HG02623 (cell line): ENCODE measurements around the gene PAPSS2.
"Not testable (repeated sequence)": the region's sequence is repeated elsewhere in the genome, so short reads cannot be mapped to it uniquely, and the experiment has no call there.

Experiments used
- ATAC-seq: cut with Tn5 transposase; IDR thresholded peaks from one replicate; pipeline ENCODE4 v1.9.1; 2021; ENCODE audit warnings: moderate library complexity; ENCODE audit not compliant: unreplicated experiment

Gene PAPSS2

DNA sequence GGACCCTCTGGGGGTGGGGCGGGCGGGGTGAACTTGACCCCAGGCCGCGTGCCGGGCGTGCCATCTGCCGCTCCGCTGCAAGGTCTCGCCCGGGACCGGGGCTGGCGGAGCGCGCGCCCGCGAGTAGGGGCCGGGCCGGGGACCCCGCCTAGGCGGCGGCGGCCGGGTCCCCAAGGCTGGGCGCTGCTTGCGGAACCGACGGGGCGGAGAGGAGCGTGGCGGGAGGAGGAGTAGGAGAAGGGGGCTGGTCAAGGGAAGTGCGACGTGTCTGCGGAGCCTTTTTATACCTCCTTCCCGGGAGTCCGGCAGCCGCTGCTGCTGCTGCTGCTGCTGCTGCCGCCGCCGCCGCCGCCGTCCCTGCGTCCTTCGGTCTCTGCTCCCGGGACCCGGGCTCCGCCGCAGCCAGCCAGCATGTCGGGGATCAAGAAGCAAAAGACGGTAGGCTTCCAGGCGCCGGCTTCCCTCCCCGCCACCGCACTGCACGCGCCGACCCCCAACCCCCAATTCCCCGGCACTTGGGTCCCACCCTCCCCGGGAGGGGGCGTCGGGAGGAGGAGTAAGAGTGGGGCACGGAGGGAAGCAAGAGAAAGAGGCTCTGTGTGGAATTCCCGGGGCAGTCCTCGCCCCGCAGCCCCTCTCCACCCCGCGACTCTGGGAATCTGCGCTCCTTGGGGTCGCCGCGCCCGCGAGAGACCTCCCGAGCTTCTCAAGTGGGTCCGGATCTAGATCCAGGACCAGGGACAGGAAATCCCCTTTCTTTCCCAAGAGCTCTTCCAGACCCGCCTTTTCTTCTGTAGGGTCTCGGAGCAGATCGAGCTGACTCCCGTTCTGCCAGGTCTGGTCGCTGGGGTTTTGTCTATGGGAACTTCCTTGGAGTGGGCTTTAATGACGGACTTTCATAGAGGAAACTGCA, at the start of gene PAPSS2:
PAPSS2 (plus strand) TSS at position 308 of the 913 bp plus-strand sequence; CDS start at position 412, 104 bp downstream.
- no peak for ATAC-seq

- ATAC-seq = not testable (repeated sequence)
These were observed 48.3 kb upstream of the PAPSS2 start for GRCh38 chr10:87611341-87611740.

- ATAC-seq = no peak
These were observed 47.6 kb upstream of the PAPSS2 start for GRCh38 chr10:87612115-87612514.

- no peak for ATAC-seq
These were observed 45.9 kb upstream of the PAPSS2 start for GRCh38 chr10:87613751-87614150.

- no peak for ATAC-seq
These were observed 43.8 kb upstream of the PAPSS2 start for GRCh38 chr10:87615856-87616255.

GRCh38 chr10:87617503-87617902, 42.2 kb upstream of the PAPSS2 start:
- no peak for ATAC-seq

GRCh38 chr10:87618566-87619423, 40.9 kb upstream of the PAPSS2 start:
- no peak for ATAC-seq

DNA sequence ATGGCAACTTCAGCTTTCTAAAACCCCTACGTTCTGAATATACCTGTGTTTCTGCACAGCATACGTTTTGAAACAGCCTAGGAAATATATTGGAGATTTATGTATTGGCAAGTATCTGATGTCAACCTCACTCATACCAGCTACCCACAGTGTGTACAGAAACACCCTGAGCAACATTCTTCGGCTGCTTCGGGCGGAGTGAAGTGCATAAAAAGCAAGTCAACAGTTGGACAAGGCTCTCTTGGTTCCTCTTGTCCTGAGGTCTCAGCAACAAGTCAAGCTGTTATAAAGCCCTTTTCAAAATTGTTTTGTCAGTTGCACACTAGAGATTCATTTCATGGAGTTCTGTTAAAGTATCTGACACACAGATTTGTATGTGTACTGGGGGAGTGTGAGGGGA, 40.0 kb upstream of the PAPSS2 start:
- no peak for ATAC-seq

- ATAC-seq = not testable (repeated sequence)
These were observed 38.2 kb upstream of the PAPSS2 start for GRCh38 chr10:87621440-87621839.

DNA sequence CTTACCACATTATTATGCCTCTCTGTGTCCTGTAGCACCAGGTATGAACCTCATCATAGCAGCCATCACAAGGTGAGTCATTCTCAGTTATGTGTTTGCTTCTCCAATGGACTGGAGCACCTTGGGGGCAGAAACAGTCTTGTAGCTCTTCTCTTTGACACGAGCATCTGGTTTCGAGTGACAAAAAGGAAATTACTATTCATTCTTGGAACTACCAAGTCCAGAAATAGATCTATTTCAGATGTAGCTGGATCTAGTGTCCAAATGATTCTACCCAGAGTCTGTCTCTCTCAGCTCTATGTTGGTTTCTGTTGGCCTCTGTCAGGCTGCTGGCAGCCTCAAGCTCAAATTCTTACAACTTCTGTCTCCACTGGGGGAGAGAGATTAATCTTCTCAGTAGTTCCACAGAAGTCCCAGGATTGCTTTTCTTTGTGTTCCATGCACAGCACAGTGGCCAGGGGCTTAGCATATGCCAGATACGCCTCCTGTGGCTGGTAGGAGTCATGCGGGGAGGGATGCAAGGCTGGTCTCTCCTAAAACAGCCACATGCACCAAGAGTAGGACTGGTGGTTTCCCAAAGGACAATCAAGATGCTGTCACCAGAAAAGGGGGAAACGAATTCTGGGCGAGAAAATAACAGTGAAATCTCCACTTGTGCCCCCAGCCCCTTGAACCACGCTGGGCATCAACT, 37.2 kb upstream of the PAPSS2 start:
- ATAC-seq = no peak

DNA sequence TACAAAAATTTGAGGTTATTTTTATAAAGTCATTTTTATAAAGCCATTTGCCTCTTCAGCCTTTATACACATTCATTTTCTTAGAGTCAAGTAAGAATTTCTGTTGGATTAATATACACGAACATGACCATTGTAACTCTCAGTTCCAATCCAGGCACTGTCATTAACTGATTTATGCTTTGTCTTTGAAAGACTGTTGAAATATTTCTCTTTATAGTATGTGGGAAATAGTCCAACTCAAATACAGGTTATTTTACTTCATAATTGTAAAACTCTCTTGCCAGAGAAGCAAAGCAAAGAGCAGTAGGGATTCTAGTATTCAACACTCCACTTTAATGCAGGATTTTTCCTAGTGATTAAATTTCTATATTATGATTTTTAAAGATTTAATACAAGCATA, 36.5 kb upstream of the PAPSS2 start:
- ATAC-seq = no peak

- ATAC-seq = no peak
These were observed 34.0 kb upstream of the PAPSS2 start for GRCh38 chr10:87625661-87626060.

DNA sequence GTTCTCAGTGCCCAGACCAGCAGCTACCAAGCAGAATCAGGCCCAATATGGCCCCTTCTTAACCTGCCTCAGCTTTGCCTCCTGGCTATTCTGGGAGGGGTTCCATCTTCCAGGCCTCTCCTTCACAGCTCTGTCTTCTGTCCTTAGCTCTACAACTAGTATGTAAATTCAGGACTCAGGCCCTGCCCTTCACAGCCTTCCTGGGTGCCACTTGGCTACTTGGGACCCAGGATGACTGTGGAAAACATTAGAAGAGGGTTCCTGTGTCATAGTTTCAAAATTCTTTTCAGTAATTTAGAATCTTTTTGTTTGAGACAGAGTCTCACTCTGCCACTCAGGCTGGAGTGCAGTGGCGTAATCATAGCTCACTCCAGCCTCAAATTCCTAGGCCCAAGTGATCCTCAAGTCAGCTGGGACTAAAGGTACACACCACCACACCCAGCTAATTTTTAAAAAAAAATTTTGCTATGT, 33.2 kb upstream of the PAPSS2 start:
- no peak for ATAC-seq

GRCh38 chr10:87630171-87630570, 29.5 kb upstream of the PAPSS2 start:
- ATAC-seq = no peak

DNA sequence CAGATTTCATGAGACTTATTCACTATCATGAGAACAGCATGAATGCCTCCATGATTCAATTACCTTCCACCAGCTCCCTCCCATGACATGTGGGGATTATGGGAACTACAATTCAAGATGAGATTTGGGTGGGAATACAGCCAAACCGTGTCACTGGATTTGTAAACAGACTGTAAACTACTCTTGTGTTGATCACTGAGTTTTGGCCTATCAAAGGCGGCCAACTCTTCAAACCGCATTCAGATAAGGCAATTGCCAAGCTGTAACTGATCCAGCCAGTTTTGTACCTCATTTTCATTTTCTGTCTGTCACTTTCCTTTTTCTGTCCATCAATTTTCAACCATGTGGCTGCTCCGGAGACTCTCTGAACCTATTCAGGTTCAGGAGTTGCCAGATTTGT, 27.2 kb upstream of the PAPSS2 start:
- no peak for ATAC-seq

GRCh38 chr10:87634311-87634710, 25.4 kb upstream of the PAPSS2 start:
- no peak for ATAC-seq

- no peak for ATAC-seq
These were observed 24.0 kb upstream of the PAPSS2 start for GRCh38 chr10:87635498-87636312.

DNA sequence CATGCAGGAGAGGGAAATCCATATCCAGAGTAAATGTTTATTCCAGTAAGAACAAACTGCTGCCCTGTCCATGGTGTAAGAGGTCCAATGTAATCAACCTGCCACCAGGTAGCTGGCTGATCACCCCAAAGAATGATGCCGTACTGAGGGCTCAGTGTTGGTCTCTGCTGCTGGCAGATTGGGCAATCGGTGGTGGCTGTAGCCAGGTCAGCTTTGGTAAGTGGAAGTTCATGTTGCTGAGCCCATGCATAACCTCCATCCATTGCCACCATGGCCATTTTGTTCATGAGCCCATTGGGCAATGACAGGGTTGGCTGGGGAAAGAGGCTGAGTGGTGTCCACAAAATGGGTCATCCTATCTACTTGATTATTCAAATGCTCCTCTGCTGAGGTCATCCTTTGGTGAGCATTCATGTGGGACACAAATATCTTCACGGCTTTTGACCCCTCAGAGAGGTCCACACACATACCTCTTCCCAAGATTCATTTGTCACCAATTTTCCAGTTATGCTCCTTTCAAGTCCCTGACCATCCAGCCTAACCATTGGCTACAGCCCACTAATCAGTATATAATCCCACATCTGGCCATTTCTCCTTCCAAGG, 23.3 kb upstream of the PAPSS2 start:
- no peak for ATAC-seq

- ATAC-seq = no peak
These were observed 20.2 kb upstream of the PAPSS2 start for GRCh38 chr10:87639493-87639892.

DNA sequence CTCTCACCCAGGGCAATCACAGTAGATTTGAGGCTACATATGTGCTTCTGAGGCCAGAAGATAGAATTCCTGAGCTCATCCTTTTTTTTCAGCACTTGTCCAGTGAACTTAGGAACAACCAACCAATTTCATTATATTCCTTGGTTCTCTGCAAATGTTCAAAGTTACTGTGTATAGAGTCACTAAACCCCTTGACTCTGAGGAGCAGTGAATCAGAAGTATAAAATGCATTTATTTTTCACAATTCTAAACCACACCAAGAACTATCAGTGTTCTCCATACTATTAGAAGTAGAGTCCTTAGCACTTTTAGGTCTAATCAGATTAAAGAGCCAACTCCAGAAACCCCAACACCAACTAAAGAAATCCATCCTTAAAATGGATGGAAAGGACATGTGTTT, 19.6 kb upstream of the PAPSS2 start:
- no peak for ATAC-seq
